WERI-Rb-1 (cell line): ENCODE results near the gene GREM2.

Experiments
- DNase-seq: peaks from one replicate; pipeline ENCODE4 v3.0.0-alpha.2; 2020
- H3K27ac ChIP-seq: fragments of 250-450 bp; sonication (Bioruptor Pico); 2 replicates; pipeline ENCODE4 v1.5.1; 2020; ENCODE audit warnings: mild to moderate bottlenecking, moderate library complexity
- H3K27me3 ChIP-seq: fragments of 250-450 bp; sonication (Bioruptor Pico); 2 replicates; pipeline ENCODE4 v1.5.1; 2021; ENCODE audit warnings: mild to moderate bottlenecking, low read depth, moderate library complexity; ENCODE audit not compliant: insufficient read depth, severe bottlenecking
- H3K36me3 ChIP-seq: fragments of 250-450 bp; sonication (Bioruptor Pico); 2 replicates; pipeline ENCODE4 v1.5.1; 2020; ENCODE audit warnings: mild to moderate bottlenecking, moderate library complexity
- H3K4me3 ChIP-seq: 2 replicates; pipeline ENCODE4 v1.5.1; 2011; ENCODE audit warnings: low read depth, mild to moderate bottlenecking, control low read depth, low read length
- H3K9me3 ChIP-seq: fragments of 250-450 bp; sonication (Bioruptor Pico); 2 replicates; pipeline ENCODE4 v1.5.1; 2021; ENCODE audit warnings: mild to moderate bottlenecking, moderate library complexity; ENCODE audit not compliant: severe bottlenecking
- TF ChIP-seq, protein P1 (sequence below): IDR thresholded peaks from 2 replicates; pipeline ENCODE4 v1.5.1; 2011; ENCODE audit warnings: low read depth, mild to moderate bottlenecking, control low read depth, inconsistent platforms, low read length

GREM2 gene

DNA sequence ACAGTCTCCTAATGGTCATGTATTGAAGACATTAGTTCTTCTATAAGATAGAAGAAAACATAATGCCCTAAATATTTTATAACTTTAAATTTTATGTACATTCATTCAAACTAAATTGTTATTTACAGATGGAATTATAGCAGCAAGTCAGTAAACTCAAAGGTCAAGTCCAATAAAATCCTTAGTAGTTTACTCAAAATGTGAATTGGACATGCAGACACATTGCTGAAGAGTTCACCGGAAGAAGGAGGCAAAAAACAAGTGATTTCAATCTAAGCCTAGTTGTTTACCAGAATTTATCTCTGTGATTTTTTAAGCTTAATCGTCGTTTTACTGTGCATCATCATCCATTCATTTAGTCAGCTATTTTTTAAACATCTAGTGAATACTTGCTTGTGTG lies 149.7 kb downstream of the GREM2 start:
- Histone ChIP-seq H3K27ac (no peak overlapping the region), H3K9me3 (no peaks in the 10 kb centered on the region), H3K4me3 (no peak overlapping the region), H3K27me3 (no peaks in the 10 kb centered on the region), H3K36me3 (peaks cover 22% of the 10 kb centered on the region)
- no peak for DNase-seq
- TF ChIP-seq, protein P1, sequence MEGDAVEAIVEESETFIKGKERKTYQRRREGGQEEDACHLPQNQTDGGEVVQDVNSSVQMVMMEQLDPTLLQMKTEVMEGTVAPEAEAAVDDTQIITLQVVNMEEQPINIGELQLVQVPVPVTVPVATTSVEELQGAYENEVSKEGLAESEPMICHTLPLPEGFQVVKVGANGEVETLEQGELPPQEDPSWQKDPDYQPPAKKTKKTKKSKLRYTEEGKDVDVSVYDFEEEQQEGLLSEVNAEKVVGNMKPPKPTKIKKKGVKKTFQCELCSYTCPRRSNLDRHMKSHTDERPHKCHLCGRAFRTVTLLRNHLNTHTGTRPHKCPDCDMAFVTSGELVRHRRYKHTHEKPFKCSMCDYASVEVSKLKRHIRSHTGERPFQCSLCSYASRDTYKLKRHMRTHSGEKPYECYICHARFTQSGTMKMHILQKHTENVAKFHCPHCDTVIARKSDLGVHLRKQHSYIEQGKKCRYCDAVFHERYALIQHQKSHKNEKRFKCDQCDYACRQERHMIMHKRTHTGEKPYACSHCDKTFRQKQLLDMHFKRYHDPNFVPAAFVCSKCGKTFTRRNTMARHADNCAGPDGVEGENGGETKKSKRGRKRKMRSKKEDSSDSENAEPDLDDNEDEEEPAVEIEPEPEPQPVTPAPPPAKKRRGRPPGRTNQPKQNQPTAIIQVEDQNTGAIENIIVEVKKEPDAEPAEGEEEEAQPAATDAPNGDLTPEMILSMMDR, result no peak

DNA sequence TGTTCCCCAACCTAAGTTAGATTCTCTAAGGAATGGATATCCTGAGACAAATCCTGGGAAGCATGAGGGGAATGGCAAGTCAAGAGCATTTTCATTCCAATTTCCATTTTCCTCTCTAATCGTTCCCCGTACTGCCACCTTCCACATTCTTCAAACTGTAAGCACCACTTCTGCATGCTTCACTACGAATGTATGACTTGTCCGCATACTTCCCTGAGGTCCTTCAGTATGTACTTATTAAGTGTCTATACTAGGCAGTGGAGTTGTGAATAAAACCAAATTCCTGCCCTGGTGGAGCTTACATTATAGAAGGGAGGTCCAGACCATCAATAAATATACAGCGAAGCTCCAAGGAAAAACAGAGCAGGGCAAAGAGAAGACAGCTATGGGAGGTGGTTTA lies 154.8 kb downstream of the GREM2 start:
- H3K9me3 ChIP-seq, result no peaks in the 10 kb centered on the region
- no peak for DNase-seq
- H3K27ac ChIP-seq, result no peak overlapping the region
- TF ChIP-seq, protein P1, result no peak
- no peak overlapping the region for H3K4me3 ChIP-seq
- H3K27me3 ChIP-seq, result no peaks in the 10 kb centered on the region
- H3K36me3 ChIP-seq, result peaks cover 36% of the 10 kb centered on the region

DNA sequence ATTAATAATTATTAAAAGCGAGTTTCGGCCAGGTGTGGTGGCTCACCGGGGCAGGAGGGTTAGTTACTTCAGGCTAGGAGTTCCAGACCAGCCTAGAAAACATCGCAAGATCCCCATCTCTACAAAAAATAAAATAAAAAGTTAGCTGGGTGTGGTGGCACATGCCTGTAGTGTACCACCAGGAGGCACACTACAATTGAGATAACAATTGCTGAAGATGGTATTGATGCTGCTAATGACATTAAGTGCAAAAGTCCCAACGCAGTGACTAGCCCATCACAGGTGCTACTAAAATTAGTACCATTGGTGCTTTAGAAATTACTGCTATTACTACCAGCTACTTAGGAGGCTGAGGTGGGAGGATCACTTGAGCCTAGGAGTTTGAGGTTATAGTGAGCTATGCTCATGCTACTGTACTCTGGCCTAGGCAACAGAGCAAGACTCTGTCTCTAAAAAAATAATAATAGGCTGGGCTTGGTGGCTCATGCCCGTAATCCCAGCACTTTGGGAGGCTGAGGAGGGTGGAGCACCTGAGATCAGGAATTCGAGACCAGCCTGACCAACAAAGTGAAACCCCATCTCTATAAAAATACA lies 156.6 kb downstream of the GREM2 start:
- H3K9me3 ChIP-seq, result no peaks in the 10 kb centered on the region
- no peaks in the 10 kb centered on the region for H3K27me3 ChIP-seq
- H3K4me3 ChIP-seq, result no peak overlapping the region
- no peak for DNase-seq
- no peak overlapping the region for H3K27ac ChIP-seq
- TF ChIP-seq, protein P1, result peak; percentile 65
- H3K36me3 ChIP-seq, result peaks cover 42% of the 10 kb centered on the region

DNA sequence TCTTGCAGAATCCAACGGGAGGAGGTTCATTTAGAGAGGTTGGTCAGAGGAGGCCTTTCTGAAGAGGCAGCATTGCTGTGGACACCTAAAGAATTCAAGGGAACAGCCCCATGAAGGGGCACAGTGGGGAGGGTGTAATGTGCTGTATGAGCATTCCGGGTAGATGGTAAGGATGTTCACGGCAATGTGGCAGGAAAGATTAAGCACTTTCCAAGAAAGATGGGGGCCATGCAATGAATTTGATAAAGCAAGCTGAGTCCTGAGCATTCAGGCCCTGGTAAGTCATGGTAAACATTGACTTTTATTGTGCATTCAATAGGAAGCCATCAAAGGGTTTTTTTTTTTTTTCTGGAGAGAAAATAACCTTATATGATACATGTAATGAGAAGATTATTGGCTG lies 166.6 kb downstream of the GREM2 start:
- TF ChIP-seq, protein P1, result no peak
- H3K36me3 ChIP-seq, result peaks cover 73% of the 10 kb centered on the region

DNA sequence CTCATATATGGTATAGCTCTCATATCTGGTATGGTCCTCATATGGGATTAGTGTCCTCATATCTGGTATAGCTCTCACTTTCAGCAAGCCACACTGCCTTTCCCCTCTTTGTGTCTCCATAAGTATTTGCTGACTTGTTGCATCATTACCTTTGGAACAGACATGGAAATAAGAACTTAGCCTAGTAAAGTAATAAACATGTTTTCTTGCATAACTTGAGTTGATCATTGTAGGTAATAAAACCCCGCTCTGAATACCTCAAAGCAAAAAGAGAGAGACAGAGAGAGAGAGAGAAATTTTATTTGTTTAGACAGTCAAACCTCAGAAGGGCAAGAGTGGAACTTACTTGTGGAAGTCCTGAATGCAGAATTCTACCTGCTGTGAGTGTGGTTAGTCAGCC lies 170.3 kb downstream of the GREM2 start:
- Histone ChIP-seq H3K36me3 (peaks cover 84% of the 10 kb centered on the region), H3K9me3 (no peaks in the 10 kb centered on the region), H3K4me3 (no peak overlapping the region), H3K27ac (no peak overlapping the region), H3K27me3 (no peaks in the 10 kb centered on the region)
- TF ChIP-seq, protein P1, result no peak
- DNase-seq, result no peak

More for the DNA sequence above, 166.6 kb downstream of the GREM2 start:
- Histone ChIP-seq H3K27ac (no peak overlapping the region), H3K9me3 (no peaks in the 10 kb centered on the region), H3K27me3 (no peaks in the 10 kb centered on the region), H3K4me3 (no peak overlapping the region)
- no peak for DNase-seq
